ENCODE results near the gene TFRC.
"Not testable (repeated sequence)": the region's sequence is repeated elsewhere in the genome, so short reads cannot be mapped to it uniquely, and the experiment has no call there.

- TF ChIP-seq POLR2A, CTCF, POLR2AphosphoS5, EP300 (IDR thresholded peaks at IDR 0.05): not testable (repeated sequence)
Observed at GRCh38 chr3:196018159-196018558, 63.7 kb downstream of the TFRC start.
